Measurements from ENCODE around the gene RNF223.
"Not testable (repeated sequence)": the region's sequence is repeated elsewhere in the genome, so short reads cannot be mapped to it uniquely, and the experiment has no call there.

RNF223 gene

DNA sequence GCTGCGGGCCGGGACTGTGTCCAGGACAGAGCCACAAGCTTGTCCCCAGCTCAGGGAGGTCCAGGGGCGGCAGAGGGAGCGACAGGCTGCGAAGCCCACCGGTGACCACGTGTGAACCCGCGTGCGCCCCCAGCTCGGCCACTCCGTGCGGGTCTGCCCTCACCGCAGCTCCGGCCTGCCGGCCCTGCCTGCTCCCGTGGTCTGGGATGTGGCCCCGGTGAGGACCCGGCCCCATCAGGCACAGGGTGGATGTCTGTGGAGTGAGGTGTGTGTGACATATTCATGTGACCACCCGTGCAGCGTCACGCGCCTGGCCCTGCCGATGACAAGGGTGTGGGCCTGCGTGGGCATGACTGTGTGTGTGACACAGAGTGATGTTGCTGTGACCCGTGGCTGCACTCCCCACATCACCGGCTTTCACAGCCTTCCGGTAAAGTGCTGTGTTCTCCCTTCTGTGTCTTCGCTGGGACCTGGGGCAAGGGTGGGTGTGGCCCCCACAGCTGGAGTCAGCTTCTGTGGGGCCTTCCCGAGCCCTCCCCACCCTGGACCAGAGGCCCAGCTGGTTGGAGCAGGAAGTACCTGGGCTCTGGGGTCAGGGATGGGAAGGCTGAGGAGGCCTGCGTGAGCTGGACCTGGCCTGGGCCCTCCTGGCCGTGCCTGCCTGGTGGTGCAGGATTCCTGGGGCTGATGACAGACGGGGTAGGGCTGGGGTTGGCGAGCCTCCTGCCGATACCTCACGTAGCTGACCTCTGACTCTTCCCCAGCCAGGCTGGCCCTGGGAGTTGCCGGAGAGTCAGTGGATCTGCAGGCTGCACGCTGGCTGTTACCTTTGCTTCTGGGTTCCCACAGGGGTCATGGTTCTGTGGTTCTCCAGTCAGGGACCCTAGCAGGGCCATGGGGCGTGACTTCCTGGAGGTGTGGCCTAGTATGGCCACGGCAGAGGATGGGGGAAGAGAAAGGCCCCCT lies 4.1 kb downstream of the RNF223 start:
- DNase-seq = no peak

GRCh38 chr1:1069056-1069710 lies 4.9 kb downstream of the RNF223 start:
- peak; percentile 85 for DNase-seq

GRCh38 chr1:1068517-1069055 lies 5.5 kb downstream of the RNF223 start:
- DNase-seq = peak; percentile 81

- DNase-seq = peak; percentile 62
These were observed 6.1 kb downstream of the RNF223 start for GRCh38 chr1:1067860-1068516.

DNA sequence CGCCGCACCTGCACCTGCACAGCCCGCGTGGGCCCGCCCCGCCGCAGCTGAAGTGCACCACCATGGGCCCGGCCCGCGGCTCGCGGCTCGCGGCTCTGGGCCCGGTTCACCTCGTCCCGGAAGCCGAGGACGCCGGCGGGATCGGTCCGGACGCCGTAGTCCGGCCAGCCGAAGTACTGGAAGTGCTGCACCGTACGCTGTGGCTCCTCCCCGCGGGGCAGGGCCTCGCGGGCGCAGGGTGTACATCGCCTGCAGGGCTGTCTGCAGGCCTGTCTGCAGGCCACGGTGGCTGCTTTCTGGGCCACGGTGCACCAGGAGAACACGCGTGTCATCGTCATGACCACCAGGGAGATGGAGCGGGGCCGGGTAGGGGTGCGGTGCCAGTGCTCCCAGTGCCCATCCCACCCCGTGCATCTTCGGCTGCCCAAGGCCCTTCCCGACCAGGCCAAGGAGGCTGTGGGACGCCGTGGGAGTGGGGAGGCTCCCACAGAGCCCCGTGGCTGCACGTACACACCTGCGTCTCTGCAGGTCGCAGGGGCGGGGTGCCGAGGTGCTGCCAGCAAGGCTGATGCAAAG lies 6.7 kb downstream of the RNF223 start:
- DNase-seq = no peak

DNA sequence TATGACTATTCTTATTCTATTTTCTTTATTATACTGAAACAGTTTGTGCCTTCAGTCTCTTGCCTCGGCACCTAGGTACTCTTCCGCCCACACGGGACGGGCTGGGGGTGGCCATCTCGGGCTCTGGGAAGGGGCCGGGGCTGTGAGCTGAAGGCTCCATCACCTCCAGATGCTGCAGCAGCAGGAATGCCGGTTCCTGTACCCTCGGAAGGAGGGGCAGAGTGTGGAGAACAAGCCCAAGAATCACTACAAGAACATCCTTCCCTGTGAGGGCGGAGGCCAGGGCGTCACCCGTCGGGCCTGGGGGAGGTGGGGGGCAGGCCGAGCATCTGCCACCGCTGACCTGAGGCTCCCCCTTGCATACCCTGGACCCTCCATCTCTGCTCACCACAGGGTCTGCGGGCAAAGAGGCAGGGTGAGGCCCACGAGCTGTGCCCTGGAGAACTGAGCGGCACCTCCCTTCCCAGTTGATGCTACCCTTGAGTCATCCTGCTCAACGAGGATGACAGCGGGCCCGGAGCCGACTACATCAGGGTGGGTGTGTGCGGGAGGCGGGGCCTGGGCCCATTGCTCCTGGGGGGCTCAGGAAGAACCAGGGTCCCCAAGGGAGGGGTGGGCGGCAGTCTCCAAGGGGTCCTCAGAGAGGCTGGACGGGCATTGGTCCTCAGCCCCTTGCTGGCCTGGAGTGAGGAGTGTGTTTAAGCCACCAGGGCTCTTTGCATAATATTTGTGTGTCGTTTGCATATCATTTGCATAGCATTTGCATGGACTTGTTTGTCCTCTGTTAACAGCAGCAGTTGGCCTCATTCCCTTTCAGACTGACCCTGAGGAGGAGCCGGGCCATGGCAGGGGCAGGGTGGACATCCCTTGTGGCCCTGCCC lies 7.5 kb downstream of the RNF223 start:
- DNase-seq = peak; percentile 98

GRCh38 chr1:1065940-1066304 lies 8.2 kb downstream of the RNF223 start:
- DNase-seq = not testable (repeated sequence)

GRCh38 chr1:1065265-1065939 lies 8.7 kb downstream of the RNF223 start:
- no peak for DNase-seq

GRCh38 chr1:1063945-1064831 lies 9.9 kb downstream of the RNF223 start:
- DNase-seq = peak; percentile 25

- DNase-seq = no peak
These were observed 10.7 kb downstream of the RNF223 start for GRCh38 chr1:1063261-1063944.

GRCh38 chr1:1062348-1063163 lies 11.6 kb downstream of the RNF223 start:
- DNase-seq = no peak

- DNase-seq = no peak
These were observed 12.3 kb downstream of the RNF223 start for GRCh38 chr1:1061682-1062345.

DNA sequence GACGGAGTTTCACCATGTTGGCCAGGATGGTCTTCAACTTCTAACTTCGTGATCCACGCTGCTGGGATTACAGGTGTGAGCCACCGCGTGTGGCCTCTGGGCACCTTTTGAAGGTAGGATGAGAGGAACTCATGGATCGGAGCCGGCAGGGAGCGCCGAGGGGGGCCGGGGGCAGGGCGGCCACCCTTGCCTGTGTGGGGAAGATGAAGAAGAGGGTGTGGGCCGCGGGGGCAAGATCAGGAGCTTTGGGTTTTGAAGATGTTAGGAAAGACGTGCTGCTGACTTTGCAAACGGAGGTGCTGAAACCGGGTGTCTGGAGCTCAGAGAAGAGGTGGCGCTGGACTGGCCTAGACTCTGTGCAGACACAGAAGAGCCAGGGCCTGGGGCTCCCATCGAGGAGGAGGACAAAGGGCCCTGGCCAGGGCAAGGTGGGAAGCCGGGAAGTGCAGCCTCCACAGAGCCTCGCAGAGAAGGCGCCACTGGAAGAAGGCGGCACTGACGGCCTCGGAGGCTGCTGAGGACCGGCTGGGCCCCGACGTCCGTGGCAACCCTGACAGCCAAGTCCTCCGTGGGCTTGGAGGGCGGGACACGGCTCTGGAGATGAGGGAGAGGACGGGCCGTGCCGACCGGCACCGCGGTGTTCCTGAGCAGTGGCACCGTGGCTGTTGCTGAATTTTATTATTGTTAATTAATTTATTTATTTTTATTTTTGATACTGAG lies 13.7 kb downstream of the RNF223 start:
- no peak for DNase-seq

DNA sequence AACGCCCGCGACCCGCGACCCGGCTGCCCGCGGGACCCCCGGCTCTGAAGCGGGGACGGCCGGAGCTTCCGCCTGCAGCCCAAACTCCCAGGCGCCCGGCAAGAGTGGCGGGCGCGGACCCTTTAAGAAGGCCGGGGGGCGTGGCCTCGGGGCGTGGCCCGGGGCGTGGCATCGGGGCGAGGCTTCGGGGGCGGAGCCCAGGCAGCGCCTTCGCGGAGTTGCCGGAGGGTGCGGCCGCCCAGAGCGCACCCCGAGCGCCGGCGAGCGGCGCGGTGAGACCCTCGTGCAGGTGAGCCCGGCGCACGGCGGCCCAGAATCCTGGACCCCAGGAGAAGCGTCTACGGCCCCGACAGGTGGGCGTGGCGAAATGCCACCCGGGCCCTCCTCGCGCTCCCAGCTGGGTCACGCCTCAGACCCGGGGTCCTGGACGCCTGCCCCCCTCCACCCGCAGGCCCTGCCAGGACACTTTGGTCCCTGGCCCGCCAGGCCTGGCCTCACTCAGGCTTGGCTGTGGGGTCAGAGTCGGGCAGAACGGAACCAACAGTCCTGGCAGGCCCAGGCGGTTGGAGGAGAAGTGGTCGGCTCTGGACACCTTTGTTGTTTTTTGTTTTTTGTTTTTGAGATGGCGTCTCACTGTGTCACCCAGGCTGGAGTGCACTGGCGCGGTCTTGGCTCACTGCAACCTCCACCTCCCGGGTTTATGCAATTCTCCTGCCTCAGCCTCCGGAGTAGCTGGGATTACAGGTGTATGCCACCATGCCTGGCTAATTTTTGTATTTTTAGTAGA lies 14.4 kb downstream of the RNF223 start:
- peak; percentile 49 for DNase-seq

DNA sequence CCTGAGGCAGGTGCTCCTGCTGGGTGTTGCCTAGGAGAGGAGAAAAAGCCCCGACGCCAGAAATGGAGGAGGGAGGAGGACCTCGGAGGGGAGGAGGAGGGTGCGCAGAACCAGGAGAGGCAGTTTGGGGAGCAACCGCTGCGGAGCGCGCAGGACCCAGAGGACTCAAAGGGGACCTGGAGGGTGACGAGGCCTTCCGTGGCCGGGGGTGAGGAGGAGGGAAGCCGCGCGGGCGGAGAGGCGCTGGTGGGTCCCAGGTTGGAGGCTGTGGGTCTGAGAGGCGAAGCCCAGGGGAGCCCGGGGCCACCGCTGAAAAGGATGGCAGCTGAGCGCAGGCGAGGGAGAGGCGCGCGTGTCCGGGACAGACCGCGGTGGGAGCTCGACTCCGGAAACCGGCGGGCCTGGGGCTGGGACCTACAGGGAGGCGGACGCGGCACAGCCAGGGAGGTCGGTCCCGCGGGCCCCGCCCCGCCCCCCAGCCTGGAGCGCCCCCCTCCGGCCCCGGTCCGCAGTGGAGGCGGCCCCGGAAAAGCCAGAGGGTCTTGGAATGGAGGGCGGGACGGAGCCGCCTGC lies 15.1 kb downstream of the RNF223 start:
- no peak for DNase-seq
